Neural cell (in vitro differentiated cells): ENCODE measurements around the gene MEF2A.
A peak's percentile ranks its signal among the peaks of the same experiment; 100 is the strongest.

Experiments used
- CTCF ChIP-seq: fragments of 450-650 bp; IDR thresholded peaks from 2 replicates; pipeline ENCODE4 v1.5.1; 2014; ENCODE audit warnings: antibody characterized with exemption, mild to moderate bottlenecking, moderate library complexity; ENCODE audit not compliant: poor library complexity, severe bottlenecking
- POLR2AphosphoS5 ChIP-seq: IDR thresholded peaks from 2 replicates; pipeline ENCODE4 v1.6.1; 2012
- SMC3 ChIP-seq: fragments of 450-650 bp; conservative IDR thresholded peaks from 2 replicates; pipeline ENCODE4 v1.6.1; 2014; ENCODE audit warnings: antibody characterized with exemption, mild to moderate bottlenecking, moderate library complexity; ENCODE audit not compliant: poor library complexity

GRCh38 chr15:99755692-99756409 is 190.1 kb downstream of the MEF2A start:
- TF ChIP-seq SMC3 (peak; percentile 57), POLR2AphosphoS5 (no peak), CTCF (peak; percentile 71)
